Measurements from ENCODE around the gene PDILT.

Gene PDILT

DNA sequence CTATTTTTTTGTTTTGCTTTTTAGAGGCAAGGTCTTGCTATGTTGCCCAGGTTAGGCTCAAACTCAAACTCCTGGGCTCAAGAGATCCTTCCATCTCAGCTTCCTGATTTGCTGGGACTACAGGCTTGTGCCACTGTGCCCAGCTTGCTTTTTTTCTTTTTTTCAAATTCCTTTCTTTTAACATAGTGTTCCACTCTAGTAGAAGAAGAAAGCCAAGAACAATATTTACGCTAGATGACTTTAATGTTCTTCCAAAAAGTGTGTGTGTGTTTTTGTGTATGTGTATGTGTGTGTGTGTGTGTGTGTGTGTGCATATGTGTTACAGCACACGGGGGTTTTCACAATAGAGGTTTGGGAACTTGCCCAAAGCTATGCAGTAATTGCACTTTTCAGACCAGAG lies 41.3 kb downstream of the PDILT start:
- H3K36me3 ChIP-seq (ENCODE audit: low read length), result no peaks in the 10 kb centered on the region
- H3F3A ChIP-seq (ENCODE audit: insufficient read depth), result no peaks in the 10 kb centered on the region

DNA sequence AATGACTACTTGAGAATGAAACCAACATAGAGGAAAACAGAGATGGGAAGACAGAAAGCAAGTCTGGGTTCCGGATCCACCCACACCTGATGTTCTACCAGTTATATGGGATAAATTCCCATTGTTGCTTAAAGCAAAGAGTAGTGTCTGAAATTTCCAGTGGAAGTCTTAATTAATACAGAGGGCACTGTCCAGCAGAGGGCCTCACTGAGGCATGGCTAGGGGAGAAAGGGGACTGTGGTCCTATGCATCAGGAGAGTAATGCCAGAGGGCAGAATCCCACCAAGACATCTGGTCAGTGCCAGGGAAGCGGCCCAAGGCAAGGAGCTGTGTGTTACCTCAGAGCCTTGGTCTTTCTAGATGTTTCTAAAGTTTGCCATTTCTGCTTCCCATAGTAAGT lies 44.5 kb downstream of the PDILT start:
- Histone ChIP-seq H3K27ac (ENCODE audit: low read depth, low read length) (no peak overlapping the region), H3K9ac (ENCODE audit: low read length) (no peak overlapping the region), H3F3A (ENCODE audit: insufficient read depth) (no peaks in the 10 kb centered on the region), H3K9me2 (replicated peaks; ENCODE audit: insufficient read depth, low read length) (no peaks in the 10 kb centered on the region), H3K36me3 (ENCODE audit: low read length) (no peaks in the 10 kb centered on the region), H3K4me2 (ENCODE audit: low read depth, low read length, poor library complexity, severe bottlenecking) (no peak overlapping the region), H2AFZ (ENCODE audit: low read depth, low read length, severe bottlenecking) (no peak overlapping the region), H3K4me3 (ENCODE audit: insufficient read depth, low read length, poor library complexity, severe bottlenecking) (no peak overlapping the region), H3K27me3 (ENCODE audit: low read length) (no peaks in the 10 kb centered on the region), H3K79me2 (ENCODE audit: insufficient read depth, low read length) (no peaks in the 10 kb centered on the region), H3K9me3 (ENCODE audit: insufficient read depth, low read length) (no peaks in the 10 kb centered on the region), H4K20me1 (ENCODE audit: low read depth, low read length) (no peaks in the 10 kb centered on the region)
- no peak for TF ChIP-seq EZH2phosphoT487 (conservative IDR thresholded peaks at IDR 0.05; ENCODE audit: low read length)
- TF ChIP-seq, protein P1, sequence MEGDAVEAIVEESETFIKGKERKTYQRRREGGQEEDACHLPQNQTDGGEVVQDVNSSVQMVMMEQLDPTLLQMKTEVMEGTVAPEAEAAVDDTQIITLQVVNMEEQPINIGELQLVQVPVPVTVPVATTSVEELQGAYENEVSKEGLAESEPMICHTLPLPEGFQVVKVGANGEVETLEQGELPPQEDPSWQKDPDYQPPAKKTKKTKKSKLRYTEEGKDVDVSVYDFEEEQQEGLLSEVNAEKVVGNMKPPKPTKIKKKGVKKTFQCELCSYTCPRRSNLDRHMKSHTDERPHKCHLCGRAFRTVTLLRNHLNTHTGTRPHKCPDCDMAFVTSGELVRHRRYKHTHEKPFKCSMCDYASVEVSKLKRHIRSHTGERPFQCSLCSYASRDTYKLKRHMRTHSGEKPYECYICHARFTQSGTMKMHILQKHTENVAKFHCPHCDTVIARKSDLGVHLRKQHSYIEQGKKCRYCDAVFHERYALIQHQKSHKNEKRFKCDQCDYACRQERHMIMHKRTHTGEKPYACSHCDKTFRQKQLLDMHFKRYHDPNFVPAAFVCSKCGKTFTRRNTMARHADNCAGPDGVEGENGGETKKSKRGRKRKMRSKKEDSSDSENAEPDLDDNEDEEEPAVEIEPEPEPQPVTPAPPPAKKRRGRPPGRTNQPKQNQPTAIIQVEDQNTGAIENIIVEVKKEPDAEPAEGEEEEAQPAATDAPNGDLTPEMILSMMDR (IDR thresholded peaks at IDR 0.05; ENCODE audit: insufficient read depth, low read length, poor library complexity, severe bottlenecking), result no peak

More for the DNA sequence above, 41.3 kb downstream of the PDILT start:
- Histone ChIP-seq H3K4me2 (ENCODE audit: low read depth, low read length, poor library complexity, severe bottlenecking) (no peak overlapping the region), H3K9me3 (ENCODE audit: insufficient read depth, low read length) (no peaks in the 10 kb centered on the region), H3K4me3 (ENCODE audit: insufficient read depth, low read length, poor library complexity, severe bottlenecking) (no peak overlapping the region), H3K79me2 (ENCODE audit: insufficient read depth, low read length) (no peaks in the 10 kb centered on the region), H3K9me2 (replicated peaks; ENCODE audit: insufficient read depth, low read length) (no peaks in the 10 kb centered on the region), H3K27me3 (ENCODE audit: low read length) (no peaks in the 10 kb centered on the region), H2AFZ (ENCODE audit: low read depth, low read length, severe bottlenecking) (no peak overlapping the region), H3K9ac (ENCODE audit: low read length) (no peak overlapping the region), H3K27ac (ENCODE audit: low read depth, low read length) (no peak overlapping the region), H4K20me1 (ENCODE audit: low read depth, low read length) (no peaks in the 10 kb centered on the region)
- TF ChIP-seq EZH2phosphoT487 (conservative IDR thresholded peaks at IDR 0.05; ENCODE audit: low read length), result no peak
- TF ChIP-seq, protein P1 (IDR thresholded peaks at IDR 0.05; ENCODE audit: insufficient read depth, low read length, poor library complexity, severe bottlenecking), result no peak

DNA sequence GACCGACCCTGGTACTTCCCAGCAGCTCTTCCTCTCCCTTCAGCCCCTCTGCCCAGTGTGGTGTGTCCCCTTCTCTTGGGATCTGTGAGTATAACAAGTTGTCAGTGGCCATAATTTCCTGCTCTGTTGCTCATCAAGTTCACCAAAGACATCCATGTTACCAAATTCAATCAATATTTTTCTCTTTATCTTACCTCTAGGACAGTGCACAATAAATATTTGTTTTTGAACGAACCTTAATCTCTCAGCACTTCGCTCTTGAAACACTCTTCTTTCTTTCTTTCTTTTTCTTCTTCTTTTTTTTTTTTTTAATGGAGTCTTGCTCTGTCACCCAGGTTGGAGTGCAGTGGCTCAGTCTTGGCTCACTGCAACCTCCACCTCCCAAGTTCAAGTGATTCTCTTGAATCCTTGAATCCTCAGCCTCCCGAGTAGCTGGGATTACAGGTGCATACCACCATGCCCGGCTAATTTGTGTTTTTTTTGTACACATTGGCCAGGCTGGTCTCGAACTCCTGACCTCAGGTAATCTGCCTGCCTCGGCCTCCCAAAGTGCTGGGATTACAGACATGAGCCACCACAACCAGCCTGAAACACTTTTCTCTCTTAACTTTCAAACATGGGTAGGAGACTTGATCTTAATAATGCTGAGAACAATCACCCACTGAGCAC lies 49.3 kb downstream of the PDILT start:
- Histone ChIP-seq H2AFZ (ENCODE audit: low read depth, low read length, severe bottlenecking) (no peak overlapping the region), H3F3A (ENCODE audit: insufficient read depth) (no peaks in the 10 kb centered on the region), H3K79me2 (ENCODE audit: insufficient read depth, low read length) (no peaks in the 10 kb centered on the region), H3K4me2 (ENCODE audit: low read depth, low read length, poor library complexity, severe bottlenecking) (no peak overlapping the region), H3K9ac (ENCODE audit: low read length) (no peak overlapping the region), H3K9me3 (ENCODE audit: insufficient read depth, low read length) (no peaks in the 10 kb centered on the region), H3K36me3 (ENCODE audit: low read length) (no peaks in the 10 kb centered on the region), H3K27me3 (ENCODE audit: low read length) (no peaks in the 10 kb centered on the region), H3K4me3 (ENCODE audit: insufficient read depth, low read length, poor library complexity, severe bottlenecking) (no peak overlapping the region), H3K27ac (ENCODE audit: low read depth, low read length) (no peak overlapping the region), H3K9me2 (replicated peaks; ENCODE audit: insufficient read depth, low read length) (no peaks in the 10 kb centered on the region), H4K20me1 (ENCODE audit: low read depth, low read length) (no peaks in the 10 kb centered on the region)
- no peak for TF ChIP-seq EZH2phosphoT487 (conservative IDR thresholded peaks at IDR 0.05; ENCODE audit: low read length)
- TF ChIP-seq, protein P1 (IDR thresholded peaks at IDR 0.05; ENCODE audit: insufficient read depth, low read length, poor library complexity, severe bottlenecking), result no peak

All from SU-DHL-6 (cell line).